Measurements from ENCODE around the gene FAM90A26.
"Not testable (repeated sequence)": the region's sequence is repeated elsewhere in the genome, so short reads cannot be mapped to it uniquely, and the experiment has no call there.

Gene FAM90A26, protein sequence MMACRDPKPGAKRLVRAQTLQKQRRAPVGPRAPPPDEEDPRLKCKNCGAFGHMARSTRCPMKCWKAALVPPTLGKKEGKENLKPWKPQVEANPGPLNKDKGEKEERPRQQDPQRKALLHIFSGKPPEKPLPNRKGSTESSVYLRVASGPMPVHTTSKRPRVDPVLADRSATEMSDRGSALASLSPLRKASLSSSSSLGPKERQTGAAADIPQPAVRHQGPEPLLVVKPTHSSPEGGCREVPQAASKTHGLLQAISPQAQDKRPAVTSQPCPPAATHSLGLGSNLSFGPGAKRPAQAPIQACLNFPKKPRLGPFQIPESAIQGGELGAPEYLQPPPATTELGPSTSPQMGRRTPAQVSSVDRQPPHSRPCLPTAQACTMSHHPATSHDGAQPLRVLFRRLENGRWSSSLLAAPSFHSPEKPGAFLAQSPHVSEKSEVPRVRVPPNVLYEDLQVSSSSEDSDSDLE

DNA sequence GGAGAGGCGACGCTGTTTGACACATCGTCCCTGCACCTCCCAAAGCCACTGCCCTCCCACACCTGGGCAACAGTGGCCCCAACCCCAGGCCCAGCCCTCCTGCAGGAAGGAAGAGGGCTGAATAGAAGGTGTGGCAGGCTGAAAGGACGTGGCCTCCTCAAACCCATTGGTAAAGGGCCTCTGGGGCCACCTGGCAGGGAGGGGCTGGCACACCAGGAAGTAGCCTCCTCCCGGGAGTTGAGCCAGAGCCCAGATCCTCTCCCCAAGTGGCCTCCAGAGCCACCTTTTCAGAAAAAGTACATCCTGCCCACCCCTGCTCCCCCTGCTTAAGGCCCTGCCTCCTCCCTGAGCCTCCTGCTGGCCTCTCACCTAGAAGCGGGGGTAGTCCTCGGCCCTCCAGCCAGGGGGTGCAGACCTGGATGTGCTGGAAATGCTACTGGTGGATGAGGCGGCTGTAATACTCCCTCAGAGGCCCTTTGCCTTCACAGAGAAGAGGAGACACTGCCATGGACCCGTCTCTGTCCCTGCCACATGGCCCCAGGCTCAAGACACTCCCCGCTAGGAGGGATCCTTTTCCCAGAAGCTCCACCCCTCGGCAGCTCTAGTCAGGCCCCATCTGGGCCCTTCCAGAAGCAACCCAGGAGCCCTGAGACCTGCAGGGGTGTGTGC, at the start of gene FAM90A26:
FAM90A26 (plus strand) TSS at position 619 of the 669 bp plus-strand sequence. CDS start 2,764 bp downstream, outside the sequence.
- DNase-seq, result not testable (repeated sequence)

DNA sequence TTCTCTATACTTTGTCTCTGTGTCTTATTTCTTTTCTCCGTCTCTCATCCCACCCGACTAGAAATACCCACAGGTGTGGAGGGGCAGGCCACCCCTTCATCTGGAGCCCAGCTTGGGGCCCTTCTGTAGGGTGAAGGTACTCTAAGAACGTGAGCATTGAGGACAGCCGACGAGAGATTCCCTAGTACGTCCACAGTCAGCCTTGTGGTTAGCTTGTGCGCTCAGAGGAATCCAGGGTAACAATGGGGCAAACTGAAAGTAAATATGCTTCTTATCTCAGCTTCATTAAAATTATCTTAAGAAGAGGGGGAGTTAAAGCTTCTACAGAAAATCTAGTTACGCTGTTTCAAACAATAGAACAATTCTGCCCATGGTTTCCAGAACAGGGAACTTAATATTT, 47.5 kb upstream of the FAM90A26 start:
- DNase-seq, result not testable (repeated sequence)

DNA sequence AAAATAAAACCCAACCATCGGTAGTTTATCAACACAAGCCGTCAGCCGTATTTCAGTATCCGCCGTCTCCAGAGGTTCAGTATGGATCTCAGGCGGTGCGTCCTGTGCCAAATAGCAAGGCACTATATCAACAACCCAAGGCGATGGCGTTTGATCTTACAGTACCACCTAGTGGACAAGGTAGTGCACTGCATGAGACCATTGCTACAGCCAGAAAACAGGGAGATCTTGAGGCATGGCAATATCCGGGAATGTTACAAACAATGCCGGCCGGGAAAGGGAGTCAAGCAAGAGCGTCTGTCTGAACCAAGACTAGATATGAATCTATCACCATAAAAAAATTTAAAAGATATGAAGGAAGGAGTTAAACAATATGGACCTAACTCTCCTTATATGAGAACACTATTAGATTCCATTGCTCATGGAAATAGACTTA, 46.6 kb upstream of the FAM90A26 start:
- DNase-seq, result not testable (repeated sequence)

DNA sequence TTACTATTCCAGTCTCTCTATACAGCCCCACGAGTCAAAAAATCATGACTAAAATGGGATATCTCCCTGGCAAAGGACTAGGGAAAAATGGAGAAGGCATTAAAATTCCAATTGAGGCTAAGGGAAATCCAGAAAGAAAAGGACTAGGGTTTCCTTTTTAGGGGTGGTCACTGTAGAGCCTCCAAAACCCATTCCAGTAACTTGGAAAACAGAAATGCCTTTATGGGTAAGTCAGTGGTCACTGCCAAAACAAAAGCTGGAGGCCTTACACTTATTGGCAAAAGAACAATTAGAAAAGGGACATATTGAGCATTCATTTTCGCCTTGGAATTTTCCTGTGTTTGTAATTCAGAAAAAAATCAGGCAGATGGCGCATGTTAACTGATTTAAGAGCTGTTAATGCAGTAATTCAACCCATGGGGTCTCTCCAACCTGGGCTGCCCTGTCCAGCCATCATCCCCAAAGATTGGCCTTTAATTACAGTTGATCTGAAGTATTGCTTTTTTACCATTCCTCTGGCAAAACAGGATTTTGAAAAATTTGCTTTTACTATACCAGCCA, 44.5 kb upstream of the FAM90A26 start:
- DNase-seq, result not testable (repeated sequence)

DNA sequence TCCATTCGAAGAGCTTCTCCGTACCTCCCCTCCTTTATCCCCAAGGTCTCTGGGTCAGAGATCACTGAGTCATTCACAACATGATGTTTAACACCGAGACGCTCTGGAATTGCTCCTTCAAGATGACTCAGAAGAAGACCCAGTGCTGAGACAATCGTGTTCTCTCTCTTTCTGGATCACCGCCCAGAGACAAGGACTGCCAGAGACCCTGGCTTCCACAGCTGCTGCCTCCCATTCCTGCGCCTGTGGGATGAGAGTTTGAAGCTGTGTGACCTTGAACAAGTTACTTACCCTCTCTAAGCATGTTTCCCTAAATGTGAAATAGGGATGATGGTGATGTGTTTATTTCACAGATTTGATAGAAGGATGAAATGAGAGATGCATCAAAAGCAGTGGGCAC, 38.8 kb upstream of the FAM90A26 start:
- DNase-seq, result not testable (repeated sequence)

DNA sequence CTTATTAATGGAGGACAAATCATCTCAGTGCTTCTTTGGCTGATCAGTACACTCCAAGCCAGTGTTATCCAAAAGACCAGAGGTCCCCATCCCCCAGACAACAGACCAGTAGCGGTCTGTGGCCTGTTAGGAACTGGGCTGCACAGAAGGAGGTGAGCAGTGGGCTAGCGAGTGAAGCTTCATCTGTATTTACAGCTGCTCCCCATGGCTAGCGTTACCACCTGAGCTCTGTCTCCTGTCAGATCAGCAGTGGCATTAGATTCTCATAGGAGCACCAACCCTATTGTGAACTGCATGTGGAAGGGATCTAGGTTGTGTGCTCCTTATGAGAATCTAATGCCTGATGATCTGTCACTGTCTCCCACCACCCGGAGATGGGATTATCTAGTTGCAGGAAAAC, 37.4 kb upstream of the FAM90A26 start:
- not testable (repeated sequence) for DNase-seq

DNA sequence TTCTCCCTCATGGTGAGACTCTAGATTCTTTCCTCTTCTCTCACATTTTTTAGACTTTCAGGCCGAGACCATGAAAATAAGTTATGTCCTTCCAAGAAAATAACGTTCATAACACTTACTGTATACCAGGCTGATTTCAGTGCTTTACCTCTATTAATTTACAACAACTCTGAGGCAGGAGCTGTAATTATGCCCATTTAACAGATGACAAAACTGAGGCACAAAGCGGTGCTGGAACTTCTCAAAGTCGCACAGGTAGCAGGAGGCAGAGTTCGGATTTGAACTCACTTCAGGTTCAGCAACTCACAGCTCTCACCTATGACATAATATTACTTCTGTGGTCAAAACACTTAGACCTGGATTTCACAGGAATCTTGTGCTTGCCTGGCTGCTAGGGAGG, 36.2 kb upstream of the FAM90A26 start:
- not testable (repeated sequence) for DNase-seq

DNA sequence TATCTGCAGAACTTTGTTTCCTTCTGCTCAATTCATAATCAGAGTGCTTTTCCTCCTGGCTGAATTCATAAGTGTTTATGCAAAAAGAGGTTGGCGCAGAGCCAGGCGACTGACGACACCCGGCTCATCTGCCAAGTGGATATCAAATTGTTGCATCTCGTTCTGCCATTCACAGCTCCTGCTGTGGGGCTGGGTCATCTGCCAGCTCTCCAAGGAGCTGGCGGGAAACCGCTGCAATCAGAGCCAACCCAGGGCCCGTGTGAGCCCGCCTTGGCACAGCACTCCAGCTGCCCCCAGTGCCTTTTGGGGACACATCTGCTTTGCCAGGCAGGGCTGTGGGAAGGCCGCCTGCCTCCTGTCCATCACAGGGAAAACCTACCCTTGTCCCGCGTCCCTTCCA, 35.7 kb upstream of the FAM90A26 start:
- DNase-seq, result not testable (repeated sequence)

DNA sequence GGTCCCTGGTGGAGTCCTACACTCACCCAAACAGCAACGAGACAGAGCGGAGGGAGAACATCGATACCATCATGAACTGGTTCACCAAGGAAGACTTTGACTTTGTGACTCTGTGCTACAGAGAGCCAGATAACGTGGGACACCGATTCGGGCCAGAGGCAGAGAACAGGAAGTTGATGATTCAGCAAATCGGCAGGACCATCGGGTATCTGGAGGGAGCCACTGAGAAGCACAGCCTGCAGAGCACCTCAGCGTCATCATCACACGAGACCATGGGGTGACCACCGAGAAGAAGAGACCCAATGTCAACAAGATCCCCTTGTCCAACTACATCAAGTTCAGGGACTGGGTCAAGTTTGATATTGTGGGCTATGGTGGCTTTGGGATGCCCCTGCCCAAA, 29.2 kb upstream of the FAM90A26 start:
- DNase-seq, result not testable (repeated sequence)

DNA sequence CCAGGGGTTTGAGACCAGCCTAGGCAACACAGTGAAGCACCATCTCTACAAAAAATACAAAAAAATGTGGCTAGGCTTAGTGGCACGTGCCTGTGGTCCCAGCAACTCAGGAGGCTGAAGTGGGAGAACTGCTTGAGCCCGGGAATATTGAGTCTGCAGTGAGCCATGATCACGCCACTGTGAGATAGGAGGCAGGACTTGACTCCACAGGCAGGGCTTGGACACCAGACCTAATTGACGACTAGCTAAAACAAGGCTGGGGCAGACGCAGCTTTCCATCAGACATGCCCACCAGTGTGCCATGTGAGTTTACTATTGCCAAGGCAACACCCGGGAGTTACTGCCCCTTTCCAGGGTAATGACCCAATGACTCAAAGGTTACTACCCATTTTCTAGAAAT, 27.4 kb upstream of the FAM90A26 start:
- DNase-seq, result not testable (repeated sequence)

DNA sequence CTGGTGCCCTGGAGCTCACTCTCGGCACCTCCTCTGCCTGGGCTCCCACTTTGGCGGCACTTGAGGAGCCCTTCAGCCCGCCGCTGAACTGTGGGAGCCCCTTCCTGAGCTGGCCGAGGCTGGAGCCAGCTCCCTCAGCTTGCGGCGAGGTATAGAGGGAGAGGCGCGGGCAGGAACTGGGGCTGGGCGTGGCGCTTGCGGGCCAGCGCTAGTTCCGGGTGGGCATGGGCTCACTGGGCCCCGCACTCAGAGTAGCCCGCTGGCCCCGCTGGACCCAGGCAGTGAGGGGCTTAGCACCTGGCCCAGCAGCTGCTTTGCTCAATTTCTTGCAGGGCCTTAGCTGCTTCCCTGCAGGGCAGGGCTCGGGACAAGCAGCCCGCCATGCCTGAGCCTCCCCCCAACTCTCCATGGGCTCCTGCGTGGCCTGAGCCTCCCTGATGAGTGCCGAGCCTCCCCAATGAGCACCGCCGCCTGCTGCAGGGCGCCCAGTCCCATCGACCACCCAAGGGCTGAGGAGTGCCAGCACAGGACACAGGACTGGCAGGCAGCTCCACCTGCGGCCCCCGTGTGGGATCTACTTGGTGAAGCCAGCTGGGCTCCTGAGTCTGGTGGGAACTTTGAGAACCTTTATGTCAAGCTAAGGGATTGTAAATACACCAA, 26.7 kb upstream of the FAM90A26 start:
- DNase-seq, result no peak

DNA sequence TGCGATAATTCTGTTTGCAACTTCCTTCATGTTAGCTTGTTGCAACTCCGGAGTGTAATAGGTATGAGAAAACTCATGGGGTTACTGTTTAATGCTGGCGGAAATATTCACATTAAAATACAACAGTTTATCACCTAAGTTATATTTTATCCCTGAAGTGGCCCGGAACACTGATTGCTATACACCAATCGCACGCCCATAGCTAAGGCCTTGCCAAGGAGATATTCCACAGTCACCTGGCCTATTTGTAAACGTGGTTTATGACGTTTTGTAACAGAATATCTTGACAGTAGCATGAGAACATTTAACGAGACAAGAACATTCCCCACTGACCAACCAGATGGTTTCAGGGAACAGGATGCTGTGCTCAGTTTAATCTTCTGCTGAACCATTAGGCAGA, 23.2 kb upstream of the FAM90A26 start:
- no peak for DNase-seq

DNA sequence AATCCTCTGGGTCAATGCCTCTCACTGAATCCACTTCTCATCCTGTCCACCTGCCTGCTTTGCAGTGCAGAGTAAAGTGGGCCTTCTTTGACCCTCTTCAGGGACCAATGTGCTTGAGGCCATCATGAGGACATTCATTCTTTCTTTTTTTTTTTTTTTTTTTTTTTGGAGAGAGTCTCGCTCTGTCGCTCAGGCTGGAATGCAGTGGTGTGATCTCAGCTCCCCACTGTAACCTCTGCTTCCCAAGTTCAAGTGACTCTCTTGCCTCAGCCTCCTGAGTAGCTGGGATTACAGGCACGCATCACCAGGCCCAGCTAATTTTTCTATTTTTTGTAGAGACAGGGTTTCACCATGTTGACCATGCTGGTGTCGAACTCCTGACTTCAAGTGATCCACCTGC, 22.8 kb upstream of the FAM90A26 start:
- DNase-seq, result not testable (repeated sequence)

DNA sequence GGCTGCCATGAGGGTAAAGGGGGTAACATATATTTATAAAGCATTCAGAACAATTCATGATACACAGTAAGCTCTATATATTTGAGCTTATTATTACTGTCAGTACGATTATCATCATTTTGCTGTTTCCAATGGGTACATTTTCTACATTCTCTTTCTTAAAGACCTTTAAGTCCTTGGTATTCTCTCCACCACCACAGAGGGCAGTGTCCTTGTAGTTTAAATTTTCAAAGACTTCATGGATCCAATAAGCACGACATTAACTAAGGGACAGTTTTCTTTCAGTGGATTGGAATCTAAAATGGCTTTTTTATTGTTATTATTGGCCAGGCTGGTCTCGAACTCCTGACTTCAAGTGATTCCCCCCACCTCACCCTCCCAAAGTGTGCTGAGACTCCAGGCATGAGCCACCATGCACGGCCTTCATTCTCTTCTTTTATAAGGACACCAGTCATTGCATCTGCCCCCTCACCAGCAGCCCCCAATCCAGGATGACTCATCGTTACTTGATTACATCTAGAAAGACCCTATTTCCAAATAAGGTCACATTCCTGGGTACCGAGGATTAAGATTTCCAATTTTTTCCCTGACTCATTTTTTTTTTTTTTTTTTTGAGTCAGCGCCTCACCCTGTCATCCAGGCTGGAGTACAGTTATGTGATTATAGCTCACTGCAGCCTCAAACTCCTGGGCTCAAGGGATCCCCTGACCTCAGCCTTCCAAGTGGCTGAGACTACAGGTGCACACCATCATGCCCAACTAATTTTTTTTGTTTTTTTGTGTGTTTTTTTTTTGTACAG, 21.4 kb upstream of the FAM90A26 start:
- DNase-seq, result not testable (repeated sequence)

DNA sequence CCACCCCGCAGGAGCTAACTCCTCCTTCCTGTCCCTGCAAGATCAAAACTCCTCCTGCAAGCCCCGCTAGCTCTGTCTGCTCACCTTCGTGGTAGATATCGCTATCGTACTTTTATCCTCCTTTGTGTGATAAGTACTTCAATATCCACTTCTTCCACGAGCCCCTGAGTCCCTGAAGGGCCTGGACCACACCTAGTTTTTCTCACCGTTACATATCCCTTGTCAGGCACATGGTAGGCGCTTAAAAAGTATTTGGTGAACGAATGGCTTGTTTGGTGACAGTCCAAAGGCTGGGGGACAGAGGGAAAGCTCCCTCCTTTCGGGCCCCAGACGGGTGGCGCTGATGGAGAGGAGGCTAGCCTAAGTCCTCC, 18.4 kb upstream of the FAM90A26 start:
- DNase-seq, result not testable (repeated sequence)

DNA sequence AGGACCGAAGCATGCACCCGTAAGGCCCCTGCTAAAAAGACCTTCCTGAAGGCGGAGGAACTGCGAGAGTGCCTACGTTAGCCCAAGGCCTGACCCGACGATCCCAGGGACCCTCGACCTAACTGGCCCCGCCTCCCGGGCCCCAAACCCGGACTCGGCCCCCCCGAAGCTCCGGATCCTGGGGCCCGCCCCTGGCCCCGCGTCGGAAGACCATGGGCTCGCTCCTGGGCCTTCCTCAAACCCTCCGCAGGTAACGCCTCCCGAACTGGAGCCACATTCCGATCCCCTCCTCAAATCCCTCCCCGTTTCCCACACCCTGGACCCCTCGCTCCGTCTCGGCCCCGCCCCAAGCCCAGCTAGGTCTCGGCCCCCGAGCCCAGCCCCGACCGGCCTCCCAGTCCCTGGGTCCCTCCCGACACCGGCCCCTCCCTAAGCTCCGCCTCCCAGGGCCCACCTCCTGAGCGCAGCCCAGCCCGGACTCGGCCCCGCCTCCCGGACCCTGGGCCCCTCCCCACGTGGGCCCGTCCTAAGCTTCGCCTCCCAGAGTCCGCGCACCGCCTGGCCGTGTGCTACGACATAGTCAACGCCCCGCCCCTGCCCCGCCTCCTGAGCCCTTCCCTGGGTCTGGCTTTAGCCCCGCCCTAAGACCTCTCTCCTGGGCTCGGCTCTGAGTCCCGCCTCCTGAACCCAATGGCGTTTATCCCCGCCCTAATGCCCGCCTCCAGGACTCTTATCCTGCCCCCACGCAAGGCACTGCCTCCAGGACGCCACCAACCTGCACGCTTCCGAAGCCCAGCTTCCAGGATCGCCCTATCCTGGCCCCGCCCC, 17.8 kb upstream of the FAM90A26 start:
- peak; percentile 96 for DNase-seq

DNA sequence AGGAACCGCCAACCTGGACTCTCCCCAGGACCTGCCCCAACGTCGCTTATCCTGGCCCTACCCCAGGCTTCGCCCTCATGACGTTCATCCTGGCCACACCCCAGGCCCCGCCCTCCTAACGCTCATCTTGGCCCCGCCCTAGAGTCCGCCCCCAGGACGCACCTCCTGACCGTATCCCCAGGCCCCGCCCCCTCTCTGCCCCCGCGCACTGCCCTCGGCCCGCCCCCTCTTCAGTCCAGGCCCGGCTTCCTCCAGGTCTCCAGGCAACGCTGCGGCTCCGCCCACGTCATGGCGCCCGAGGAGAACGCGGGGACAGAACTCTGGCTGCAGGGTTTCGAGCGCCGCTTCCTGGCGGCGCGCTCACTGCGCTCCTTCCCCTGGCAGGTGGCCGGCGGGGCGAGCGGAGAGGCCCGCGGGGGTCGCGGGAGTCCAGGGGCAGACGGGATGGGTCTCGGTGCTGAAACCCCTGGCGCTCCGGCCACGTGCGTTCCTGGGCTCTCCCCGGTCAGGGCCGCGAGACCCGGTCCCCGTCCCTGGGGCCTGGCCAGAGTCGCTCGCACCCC, 17.1 kb upstream of the FAM90A26 start:
- DNase-seq, result peak; percentile 96

DNA sequence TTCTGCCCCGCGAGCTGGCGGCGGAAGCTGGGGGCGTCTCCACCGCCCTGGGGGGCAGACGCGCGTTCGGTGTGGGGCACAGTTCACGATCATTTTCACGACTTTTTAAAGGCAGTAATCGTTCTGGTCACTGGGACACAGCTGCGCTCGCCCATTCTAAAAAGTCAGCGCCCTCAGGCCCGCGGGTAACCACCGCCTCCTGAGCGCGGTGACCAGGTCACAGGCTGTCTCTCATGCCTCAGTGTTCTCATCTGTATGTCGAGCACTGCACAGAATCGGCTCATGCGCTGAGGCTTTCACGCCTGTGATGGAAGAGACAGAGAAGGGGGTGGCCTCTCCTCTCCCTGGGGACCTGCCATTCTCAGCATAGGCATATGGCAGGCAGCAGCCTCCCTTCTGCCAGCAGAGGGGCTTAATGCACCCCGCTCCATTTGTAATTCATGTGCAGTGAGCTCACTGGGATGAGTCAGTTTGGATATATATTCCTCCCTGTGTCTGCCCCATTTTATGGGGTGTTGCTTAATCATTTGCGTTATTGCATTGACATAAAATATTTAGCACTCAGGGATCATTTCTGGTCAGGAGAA, 16.5 kb upstream of the FAM90A26 start:
- DNase-seq, result not testable (repeated sequence)

DNA sequence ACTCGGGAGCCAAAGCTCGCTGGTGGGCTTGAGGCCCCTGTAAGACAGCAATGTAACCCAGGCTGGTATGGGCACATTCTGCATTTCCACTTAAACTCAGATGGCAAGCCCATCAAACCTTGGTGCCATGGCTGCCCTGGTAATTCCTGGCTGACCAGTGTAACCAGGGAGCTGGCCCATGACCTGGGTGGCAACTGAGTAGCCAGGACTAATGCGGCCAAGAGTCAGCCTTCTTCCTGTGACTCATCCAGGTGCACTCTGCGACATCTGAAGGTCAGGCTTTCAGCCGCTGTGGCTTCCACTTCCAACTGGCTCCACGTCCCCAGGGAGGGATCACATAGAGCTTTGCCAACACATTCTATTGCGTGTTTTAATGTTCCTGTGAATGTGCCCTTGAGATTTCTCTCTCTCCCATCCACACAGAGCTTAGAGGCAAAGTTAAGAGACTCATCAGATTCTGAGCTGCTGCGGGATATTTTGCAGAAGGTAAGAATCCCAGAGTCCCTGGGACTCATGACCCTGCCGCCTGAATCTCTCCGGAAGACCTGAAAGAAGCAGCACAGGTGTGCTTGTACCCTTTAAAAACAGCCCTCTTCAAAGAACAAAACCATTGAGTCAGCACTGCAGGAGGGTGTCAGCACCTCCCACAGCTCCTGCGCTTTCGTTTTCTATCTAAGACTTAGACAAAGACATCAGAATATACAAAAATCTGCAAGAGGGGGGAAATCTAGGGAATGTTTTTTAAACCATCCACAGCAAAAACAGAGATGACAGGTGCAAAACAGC, 14.9 kb upstream of the FAM90A26 start:
- not testable (repeated sequence) for DNase-seq

DNA sequence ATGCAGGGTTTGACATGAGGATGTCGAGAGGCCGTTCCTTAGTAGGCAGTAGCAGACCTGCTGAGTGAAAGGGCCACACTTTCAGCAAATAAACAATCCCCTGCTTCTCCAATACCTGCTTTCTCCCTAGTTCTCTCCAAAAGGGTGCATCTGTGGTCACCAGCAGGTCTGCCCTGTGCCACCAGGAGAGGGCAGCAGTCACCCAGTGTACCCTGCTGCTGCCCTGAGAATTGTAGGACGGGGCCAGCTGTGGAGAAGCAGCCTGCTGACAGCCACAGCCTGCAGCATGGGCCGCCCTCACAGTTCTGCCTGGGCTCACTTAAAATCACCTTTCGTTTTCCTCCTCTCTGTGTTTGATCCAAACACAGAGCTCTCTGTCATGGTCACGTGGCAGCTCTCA, 11.8 kb upstream of the FAM90A26 start:
- not testable (repeated sequence) for DNase-seq

Measured in activated CD4-positive, CD25-positive, alpha-beta regulatory T cell treated with anti-CD3 and anti-CD28 coated beads, Interleukin-2, amount 50 U/mL, for 72 hours (primary cell).